ENCODE measurements around the gene CA11. TPM values are rescaled to one million over a fixed set of nuclear protein-coding genes. Genes with fewer than 3 reads are reported as not detected.
"Not testable (repeated sequence)": the region's sequence is repeated elsewhere in the genome, so short reads cannot be mapped to it uniquely, and the experiment has no call there.

Gene CA11
- 6.6 and 8.8 TPM in 2 replicates for total RNA-seq

- intact Hi-C loops (cut with micrococcal nuclease): loop anchor here (1.0 to 5.0 kb wide), 10 partner anchors 8 to 806 kb away; partner anchors contain the start of genes ALDH16A1 and PIH1D1
Measured at GRCh38 chr19:48646001-48646721, at the start of gene CA11. TSS of gene CA11 (minus strand) at chr19:48646187. CDS start at chr19:48645632, 555 bp downstream.

GRCh38 chr19:48693629-48694028 lies 47.6 kb upstream of the CA11 start:
- intact Hi-C loops (cut with micrococcal nuclease): not testable (repeated sequence)

DNA sequence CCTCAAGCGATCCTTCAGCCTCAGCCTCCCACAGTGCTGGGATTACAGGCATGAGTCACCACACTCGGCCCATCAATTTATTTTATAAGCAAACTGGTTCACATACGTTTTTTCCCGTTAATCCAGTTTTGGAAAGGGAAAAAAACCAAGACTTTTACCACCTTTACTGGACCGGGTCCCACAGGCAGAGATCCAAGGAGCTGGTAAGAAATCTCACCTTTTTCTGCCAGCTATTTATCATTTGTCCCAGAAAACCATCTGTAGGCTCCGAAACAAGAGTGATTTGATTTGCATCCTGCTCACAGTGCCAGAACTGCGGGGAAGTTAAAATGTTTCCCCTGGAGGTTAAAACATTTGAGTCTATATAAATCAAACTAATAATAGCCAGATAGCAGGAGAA lies 43.5 kb upstream of the CA11 start:
- intact Hi-C loops (cut with micrococcal nuclease): no loop called here

DNA sequence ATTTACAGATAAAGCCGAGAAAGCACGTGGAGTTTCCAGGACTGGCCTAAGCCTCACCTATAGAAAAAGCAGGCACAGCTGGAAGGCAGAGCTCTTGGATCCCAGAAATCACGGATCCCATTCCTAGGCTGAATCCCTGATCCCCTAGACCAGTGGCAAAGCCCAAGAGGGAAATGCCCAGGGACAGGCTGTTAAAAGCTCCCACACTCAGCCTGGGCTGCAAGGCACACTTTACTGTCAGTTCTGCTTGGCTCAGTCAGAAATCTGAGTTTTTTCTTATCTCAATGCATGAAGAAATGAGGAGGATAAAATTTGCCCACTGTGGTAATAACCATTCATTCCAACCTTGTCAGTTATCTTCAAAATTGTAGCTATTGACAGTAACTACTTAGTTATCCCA lies 41.8 kb upstream of the CA11 start:
- intact Hi-C loops (cut with micrococcal nuclease): no loop called here

- intact Hi-C loops (cut with micrococcal nuclease): not testable (repeated sequence)
Measured at GRCh38 chr19:48686637-48687036, 40.6 kb upstream of the CA11 start.

DNA sequence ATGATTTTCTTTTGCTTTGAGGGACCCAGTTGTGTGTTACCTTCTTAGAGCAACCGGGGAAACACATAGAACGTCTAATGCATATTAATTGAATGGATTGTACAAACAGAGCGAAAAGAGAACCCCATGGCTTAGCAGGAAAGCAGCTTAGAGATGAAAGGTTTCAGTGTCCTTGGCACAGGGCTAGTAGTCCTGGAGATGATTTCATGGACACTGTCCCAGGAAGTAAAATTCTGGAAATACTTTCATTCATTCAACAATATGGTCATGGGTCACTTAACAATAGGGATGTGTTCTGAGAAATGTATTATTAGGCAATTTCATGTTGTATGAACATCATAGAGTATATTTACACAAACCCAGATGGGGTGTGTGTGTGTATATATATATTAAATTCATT lies 40.1 kb upstream of the CA11 start:
- intact Hi-C loops (cut with micrococcal nuclease): no loop called here

GRCh38 chr19:48685583-48685982 lies 39.6 kb upstream of the CA11 start:
- intact Hi-C loops (cut with micrococcal nuclease): no loop called here

DNA sequence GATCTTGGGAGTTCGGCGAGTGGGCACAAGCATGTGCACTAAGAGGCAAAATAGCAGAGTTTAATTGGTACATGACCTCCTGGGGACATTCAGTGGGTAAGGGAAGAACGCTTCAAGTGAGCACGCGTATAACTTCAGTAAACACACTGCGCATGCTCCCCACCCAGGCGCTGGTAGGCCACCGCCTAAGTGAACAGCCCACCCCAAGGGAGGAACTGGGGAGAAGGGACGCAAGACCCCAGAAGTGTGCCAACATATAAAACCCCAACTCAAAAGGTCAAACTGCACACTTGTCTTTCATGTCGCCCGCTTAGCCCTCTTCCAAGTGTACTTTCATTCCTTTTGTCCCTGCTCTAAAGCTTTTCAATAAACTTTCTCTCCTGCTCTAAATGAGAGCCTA lies 37.4 kb upstream of the CA11 start:
- intact Hi-C loops (cut with micrococcal nuclease): no loop called here

DNA sequence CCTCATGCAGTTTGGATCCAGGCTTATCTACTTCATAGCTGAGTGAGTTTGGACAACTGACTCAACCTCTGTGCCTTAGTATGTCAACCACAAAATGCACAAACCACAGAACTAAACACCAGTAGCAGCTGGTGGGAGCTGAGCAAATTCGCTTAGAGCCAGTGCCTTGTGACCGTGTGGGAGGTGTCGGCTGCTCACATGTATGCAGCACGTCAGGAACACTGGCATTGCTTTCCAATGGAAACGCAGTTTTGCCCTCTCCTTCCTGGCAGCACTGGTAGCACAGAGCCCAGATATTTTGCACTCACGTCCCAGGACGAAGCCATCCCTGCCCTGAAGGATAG lies 35.1 kb upstream of the CA11 start:
- intact Hi-C loops (cut with micrococcal nuclease): no loop called here

GRCh38 chr19:48680436-48681126 lies 34.6 kb upstream of the CA11 start:
- intact Hi-C loops (cut with micrococcal nuclease): no loop called here

DNA sequence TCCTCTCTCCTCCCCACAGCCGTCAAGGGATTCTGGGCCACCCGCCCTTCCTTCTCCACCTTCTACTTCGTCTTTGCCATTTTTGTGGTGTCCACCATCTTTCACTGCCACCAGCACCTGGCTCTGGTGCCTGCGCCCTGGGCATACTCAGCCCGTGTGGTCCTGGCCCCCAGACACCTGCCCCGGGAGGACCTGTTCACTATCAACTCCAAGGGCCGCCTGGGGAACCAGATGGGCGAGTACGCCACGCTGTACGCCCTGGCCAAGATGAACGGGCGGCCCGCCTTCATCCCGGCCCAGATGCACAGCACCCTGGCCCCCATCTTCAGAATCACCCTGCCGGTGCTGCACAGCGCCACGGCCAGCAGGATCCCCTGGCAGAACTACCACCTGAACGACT lies 34.0 kb upstream of the CA11 start:
- intact Hi-C loops (cut with micrococcal nuclease): not testable (repeated sequence)

- intact Hi-C loops (cut with micrococcal nuclease): no loop called here
Measured at GRCh38 chr19:48678201-48678600, 32.2 kb upstream of the CA11 start.

DNA sequence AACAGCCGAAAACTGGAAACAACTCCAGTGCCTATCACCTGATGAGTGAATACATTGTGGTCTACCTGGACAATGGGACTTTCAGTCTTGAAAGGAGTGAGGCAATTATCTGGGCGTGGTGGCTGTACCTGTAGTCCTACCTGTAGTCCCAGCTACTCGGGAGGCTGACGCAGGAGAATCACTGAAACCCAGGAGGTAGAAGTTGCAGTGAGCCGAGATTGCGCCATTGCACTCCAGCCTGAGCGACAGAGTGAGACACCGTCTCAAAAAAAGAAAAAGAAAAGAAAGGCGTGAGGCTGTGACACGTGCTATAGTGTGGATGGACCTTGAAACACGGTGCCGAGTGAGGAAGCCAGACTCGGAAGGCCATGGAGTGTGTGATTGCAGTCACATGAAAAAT lies 30.9 kb upstream of the CA11 start:
- intact Hi-C loops (cut with micrococcal nuclease): no loop called here

GRCh38 chr19:48676487-48676886 lies 30.5 kb upstream of the CA11 start:
- intact Hi-C loops (cut with micrococcal nuclease): no loop called here

- intact Hi-C loops (cut with micrococcal nuclease): loop anchor here (1.0 kb wide), 3 partner anchors 29 to 64 kb away; partner anchors contain the start of gene CA11
Measured at GRCh38 chr19:48674921-48675824, 29.2 kb upstream of the CA11 start.

DNA sequence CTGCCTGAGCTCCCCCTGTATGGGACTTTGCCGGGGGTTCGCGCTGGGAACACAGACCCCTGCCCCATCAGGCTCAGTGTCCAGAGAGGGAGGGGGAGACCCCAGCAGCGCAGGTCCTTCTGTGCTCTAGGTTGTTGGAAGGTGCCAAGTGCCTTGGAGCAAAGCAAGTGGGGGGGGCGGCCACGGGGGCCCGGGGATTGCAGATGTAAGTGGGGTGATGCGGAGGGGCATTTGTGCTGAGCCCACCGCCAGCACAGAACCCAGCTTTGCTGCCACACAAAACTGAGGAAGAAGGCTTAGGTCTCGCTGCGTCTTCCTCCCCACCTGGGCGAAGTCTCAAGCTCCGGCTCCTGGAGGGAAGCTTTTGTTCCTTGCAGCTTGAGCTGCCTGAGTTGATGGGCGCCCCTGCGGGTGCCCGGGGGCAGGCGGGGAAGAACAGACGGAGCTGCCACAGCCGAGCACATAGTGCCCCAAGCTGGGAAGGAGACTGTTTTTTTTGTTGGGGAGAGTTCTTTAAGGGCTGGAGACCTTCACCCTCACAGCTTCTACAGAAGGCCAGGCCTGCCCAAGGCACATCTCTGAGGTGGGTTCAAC lies 28.3 kb upstream of the CA11 start:
- intact Hi-C loops (cut with micrococcal nuclease): no loop called here

DNA sequence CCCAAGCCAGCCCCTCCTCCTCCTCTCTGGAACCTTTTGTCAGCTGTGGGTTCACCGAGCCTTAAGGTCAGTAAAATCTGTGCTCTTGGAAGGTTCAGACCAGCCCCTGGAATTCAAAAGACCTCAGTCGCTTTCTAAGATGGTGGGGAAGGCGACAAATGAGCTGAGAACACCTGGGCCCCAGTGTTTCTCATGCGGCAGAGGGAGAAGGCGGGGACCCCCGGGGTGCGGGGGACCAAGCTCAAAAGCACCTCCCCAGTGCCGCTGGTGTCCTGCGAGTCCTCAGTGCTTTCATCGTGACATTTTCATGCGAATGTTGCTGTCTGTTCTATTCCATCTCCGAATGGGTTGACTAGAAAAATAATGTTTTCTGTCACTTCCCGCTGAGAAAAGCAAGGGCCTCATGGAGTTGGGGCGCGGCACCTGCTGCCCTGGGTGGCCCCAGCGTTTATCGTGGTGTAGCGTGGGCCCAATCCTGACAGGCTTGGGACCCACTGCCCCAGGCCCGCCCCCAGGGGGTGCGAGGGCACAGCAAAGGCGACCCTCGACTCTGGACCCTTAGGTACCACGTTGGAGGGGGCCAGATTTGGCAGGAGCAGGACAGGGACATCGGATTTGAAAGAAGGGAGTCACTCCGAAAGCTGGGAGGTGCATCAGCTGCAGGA lies 27.6 kb upstream of the CA11 start:
- intact Hi-C loops (cut with micrococcal nuclease): no loop called here

DNA sequence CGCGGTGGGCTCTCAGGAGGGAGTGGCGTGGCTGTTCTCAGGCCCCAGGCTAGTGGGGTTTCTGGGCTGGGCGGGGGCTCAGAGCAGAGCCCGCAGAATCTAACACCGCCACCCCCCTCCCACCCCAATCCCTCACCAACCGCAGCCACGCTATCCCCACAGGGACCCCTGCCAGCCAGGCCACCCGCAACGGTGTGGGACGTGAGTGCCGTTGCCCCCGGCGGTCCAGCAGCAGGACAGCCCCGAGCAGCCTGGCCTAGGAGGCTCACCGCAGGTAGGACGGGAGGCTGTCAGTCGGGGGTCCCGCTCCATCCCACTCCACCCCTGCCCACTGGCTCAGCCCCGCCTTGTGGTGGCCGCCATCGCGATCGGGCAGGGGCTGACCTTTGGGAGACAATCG lies 27.0 kb upstream of the CA11 start, which contains the start of gene NTN5:
Gene NTN5, minus strand, starts transcription at position 24 of the 400 bp plus-strand sequence. CDS start 2,031 bp downstream, outside the sequence.
- intact Hi-C loops (cut with micrococcal nuclease): no loop called here

GRCh38 chr19:48671446-48671995 lies 25.5 kb upstream of the CA11 start:
- intact Hi-C loops (cut with micrococcal nuclease): no loop called here

- intact Hi-C loops (cut with micrococcal nuclease): no loop called here
Measured at GRCh38 chr19:48670699-48671445, 24.9 kb upstream of the CA11 start.

All from T-helper 1 cell treated with Interleukin-12 subunit alpha and Interleukin-12 subunit beta and Interleukin-4 antibody, amounts not matched to agents 30 ng/mL and 1 ng/mL, for 36 hours (primary cell).